Neuronal stem cell (in vitro differentiated cells): ENCODE results near the gene PTGIS.

Source experiments
- DNase-seq: peaks from one replicate; pipeline ENCODE4 v3.0.0-alpha.2; 2013; ENCODE audit warnings: low spot score
- H2AFZ ChIP-seq: one replicate; pipeline ENCODE4 v1.6.1; 2013; ENCODE audit warnings: mild to moderate bottlenecking, low read length, inconsistent platforms
- H2AK5ac ChIP-seq: 2 replicates; pipeline ENCODE4 v1.6.1; 2013; ENCODE audit warnings: low read depth, mild to moderate bottlenecking, inconsistent platforms, low read length, moderate library complexity, mixed read lengths
- H2BK120ac ChIP-seq: 2 replicates; pipeline ENCODE4 v1.6.1; 2013; ENCODE audit warnings: low read depth, mild to moderate bottlenecking, inconsistent platforms, low read length, moderate library complexity, mixed read lengths
- H2BK12ac ChIP-seq: one replicate; pipeline ENCODE4 v1.6.1; 2013; ENCODE audit warnings: low read length, inconsistent platforms
- H2BK15ac ChIP-seq: 2 replicates; pipeline ENCODE4 v1.6.1; 2013; ENCODE audit warnings: mild to moderate bottlenecking, low read length, inconsistent platforms, mixed read lengths
- H2BK5ac ChIP-seq: one replicate; pipeline ENCODE4 v1.6.1; 2013; ENCODE audit warnings: inconsistent platforms, mild to moderate bottlenecking, low read length, moderate library complexity
- H3K14ac ChIP-seq: one replicate; pipeline ENCODE4 v1.6.1; 2013; ENCODE audit warnings: low read length, inconsistent platforms
- H3K18ac ChIP-seq: 2 replicates; pipeline ENCODE4 v1.6.1; 2013; ENCODE audit warnings: low read length, inconsistent platforms
- H3K23ac ChIP-seq: 2 replicates; pipeline ENCODE4 v1.6.1; 2013; ENCODE audit warnings: low read depth, mild to moderate bottlenecking, mixed read lengths, low read length, inconsistent platforms; ENCODE audit not compliant: poor library complexity
- H3K27ac ChIP-seq: replicated peaks from 3 replicates; pipeline ENCODE4 v1.5.1; 2013; ENCODE audit warnings: low read length, inconsistent platforms
- H3K27me3 ChIP-seq, 3 experiments: 2 replicates each; pipeline ENCODE4 v1.6.1; 2013; ENCODE audit warnings: low read length in 3 of 3, mild to moderate bottlenecking in 2 of 3, inconsistent platforms in 1 of 3, low read depth in 1 of 3, mixed read lengths in 1 of 3, moderate library complexity in 1 of 3; ENCODE audit not compliant: control insufficient read depth in 3 of 3, insufficient read depth in 3 of 3
- H3K36me3 ChIP-seq, 2 donors: replicated peaks in 1 of 2; 2 replicates each; pipeline ENCODE4 v1.6.1; 2013; ENCODE audit warnings: low read length in 2 of 2; ENCODE audit not compliant: control insufficient read depth in 2 of 2, insufficient read depth in 2 of 2
- H3K4ac ChIP-seq: 2 replicates; pipeline ENCODE4 v1.6.1; 2013; ENCODE audit warnings: inconsistent platforms, mild to moderate bottlenecking, low read length, moderate library complexity
- H3K4me1 ChIP-seq, 2 donors: 1 replicate in 1 of 2; 2 replicates in 1 of 2; pipeline ENCODE4 v1.6.1; 2013; ENCODE audit warnings: low read length in 2 of 2, low read depth in 1 of 2; ENCODE audit not compliant: control insufficient read depth in 2 of 2, insufficient read depth in 1 of 2
- H3K4me2 ChIP-seq: one replicate; pipeline ENCODE4 v1.6.1; 2013; ENCODE audit warnings: mild to moderate bottlenecking, low read length, inconsistent platforms; ENCODE audit not compliant: insufficient read depth, poor library complexity, severe bottlenecking
- H3K4me3 ChIP-seq, 2 donors: 2 replicates each; pipeline ENCODE4 v1.5.1; 2013; ENCODE audit warnings: low read length in 2 of 2, mild to moderate bottlenecking in 2 of 2, inconsistent platforms in 1 of 2, moderate library complexity in 1 of 2
- H3K79me1 ChIP-seq: one replicate; pipeline ENCODE4 v1.6.1; 2013; ENCODE audit warnings: low read depth, mild to moderate bottlenecking, inconsistent platforms, low read length, moderate library complexity
- H3K9ac ChIP-seq: one replicate; pipeline ENCODE4 v1.6.1; 2013; ENCODE audit warnings: mild to moderate bottlenecking, low read depth, low read length, inconsistent platforms; ENCODE audit not compliant: poor library complexity
- H3K9me3 ChIP-seq, 2 donors: replicated peaks in 1 of 2; 2 replicates each; pipeline versions ENCODE3 to v1.6.1; 2013; ENCODE audit warnings: low read length in 2 of 2, mild to moderate bottlenecking in 2 of 2, inconsistent platforms in 1 of 2, low read depth in 1 of 2, mixed read lengths in 1 of 2, moderate library complexity in 1 of 2; ENCODE audit not compliant: control insufficient read depth in 2 of 2, insufficient read depth in 1 of 2
- H4K8ac ChIP-seq: one replicate; pipeline ENCODE4 v1.6.1; 2013; ENCODE audit warnings: low read depth, mild to moderate bottlenecking, inconsistent platforms, low read length, moderate library complexity
- H4K91ac ChIP-seq: one replicate; pipeline ENCODE4 v1.6.1; 2013; ENCODE audit warnings: low read length, low read depth, mild to moderate bottlenecking, inconsistent platforms; ENCODE audit not compliant: poor library complexity
- WGBS, 2 donors: extraction: QIAGEN DNeasy Blood & Tissue Kit; methylation state at CpG; one replicate each; pipeline ENCODE4 v1.1.7; 2013; ENCODE audit warnings: missing lambda C conversion rate in 2 of 2, mixed read lengths in 1 of 2; ENCODE audit not compliant: insufficient read length in 2 of 2, insufficient replicate concordance in 1 of 2; ENCODE audit errors: extremely low coverage in 2 of 2; 5-methylcytosine and 5-hydroxymethylcytosine counted together

The PTGIS gene

DNA sequence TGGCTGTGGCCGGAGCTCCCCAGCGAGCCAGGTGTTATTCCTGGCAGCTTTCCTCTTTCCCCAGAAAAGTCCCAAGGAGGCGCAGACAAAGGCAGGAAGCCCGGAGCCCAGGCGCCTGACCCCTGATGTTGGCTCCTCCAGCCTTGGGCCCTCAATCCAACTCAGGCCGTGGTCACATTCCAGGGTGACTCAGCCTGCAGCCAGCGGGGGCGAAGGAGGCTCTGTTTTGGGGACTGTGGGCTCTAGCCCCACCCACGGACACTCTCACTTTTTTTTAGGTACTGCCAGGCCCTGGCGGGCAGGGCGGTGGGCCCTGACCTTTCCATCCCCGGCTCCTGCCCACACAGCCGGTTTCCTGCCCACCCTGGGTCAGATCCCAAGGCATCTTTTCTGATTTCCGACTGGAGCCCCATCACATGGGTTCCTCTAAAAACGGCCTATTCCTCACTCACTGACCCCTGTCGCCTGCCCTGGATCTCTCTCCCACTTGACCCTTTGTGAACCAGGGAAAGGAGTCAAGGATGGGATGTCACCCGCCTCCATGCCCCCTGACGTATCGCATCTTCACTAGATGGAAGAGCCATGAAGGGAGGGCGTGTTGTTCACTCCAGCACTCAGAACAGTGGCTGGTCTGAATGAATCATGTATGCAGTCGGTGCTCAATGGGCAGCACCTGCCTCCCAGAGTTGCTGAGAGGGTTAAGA lies 5.5 kb downstream of the PTGIS start:
- H3K9ac ChIP-seq: no peak overlapping the region
- H2BK15ac ChIP-seq: no peak overlapping the region
- H3K23ac ChIP-seq: no peak overlapping the region
- H3K4me2 ChIP-seq: peak overlapping the region; percentile 23
- peaks cover 5 to 8% of the 10 kb centered on the region in 2 donors for H3K4me1 ChIP-seq
- no peak overlapping the region for H2AFZ ChIP-seq
- no peak for DNase-seq
- H2BK120ac ChIP-seq: no peak overlapping the region
- H4K91ac ChIP-seq: no peak overlapping the region
- no peak overlapping the region for H3K14ac ChIP-seq
- H2BK12ac ChIP-seq: no peak overlapping the region
- H4K8ac ChIP-seq: no peak overlapping the region
- no peak overlapping the region for H3K4ac ChIP-seq
- peak overlapping the region; percentile 39 for H3K18ac ChIP-seq
- peaks cover 2% of the 10 kb centered on the region for H3K79me1 ChIP-seq
- H3K27me3 ChIP-seq: peaks cover 0 to 20% (median 0%) of the 10 kb centered on the region in 3 experiments
- H3K27ac ChIP-seq: peak overlapping the region; percentile 44
- no peak overlapping the region for H2BK5ac ChIP-seq
- WGBS, 2 donors: no CpG with 5 or more reads among the region's 21 CpGs
- H3K9me3 ChIP-seq: no peaks in the 10 kb centered on the region
- H3K36me3 ChIP-seq: peaks cover 0 to 3% of the 10 kb centered on the region in 2 donors
- H2AK5ac ChIP-seq: peak overlapping the region; percentile 16
- no peak overlapping the region for H3K4me3 ChIP-seq

DNA sequence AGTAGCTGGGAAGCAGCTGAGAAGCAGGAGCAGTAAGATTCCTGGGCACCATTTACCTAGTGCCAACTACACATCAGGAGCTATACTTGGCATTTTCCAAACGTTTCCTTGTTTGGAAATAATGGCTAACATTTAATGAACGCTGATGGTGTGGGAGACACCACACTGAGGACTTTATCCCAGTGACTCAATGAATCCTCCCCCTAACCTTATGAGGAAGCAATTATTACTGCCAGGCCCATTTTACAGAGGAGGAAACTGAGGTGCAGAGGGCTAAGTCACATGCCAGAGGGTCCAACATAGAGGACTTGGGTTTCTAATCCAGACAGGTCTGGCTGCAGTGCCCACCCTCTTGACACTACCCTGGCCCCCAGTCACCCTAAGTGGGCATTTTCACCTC lies 6.1 kb downstream of the PTGIS start:
- Histone ChIP-seq H3K27me3 (peaks cover 0 to 14% (median 0%) of the 10 kb centered on the region in 3 experiments), H3K18ac (no peak overlapping the region), H3K14ac (no peak overlapping the region), H2BK15ac (no peak overlapping the region), H3K79me1 (no peaks in the 10 kb centered on the region), H3K4me1 (peaks cover 0 to 8% of the 10 kb centered on the region in 2 donors), H3K4me3 (no peak overlapping the region), H3K36me3 (peaks cover 0 to 3% of the 10 kb centered on the region in 2 donors), H3K23ac (no peak overlapping the region), H3K4ac (no peak overlapping the region), H2BK12ac (no peak overlapping the region), H3K4me2 (no peak overlapping the region), H2BK120ac (no peak overlapping the region), H4K91ac (no peak overlapping the region), H2AK5ac (no peak overlapping the region), H4K8ac (no peak overlapping the region), H2AFZ (no peak overlapping the region), H2BK5ac (no peak overlapping the region), H3K9ac (no peak overlapping the region), H3K9me3 (no peaks in the 10 kb centered on the region), H3K27ac (peak overlapping the region; percentile 44)
- no peak for DNase-seq
- no CpG with 5 or more reads among the region's 2 CpGs for WGBS, 2 donors

DNA sequence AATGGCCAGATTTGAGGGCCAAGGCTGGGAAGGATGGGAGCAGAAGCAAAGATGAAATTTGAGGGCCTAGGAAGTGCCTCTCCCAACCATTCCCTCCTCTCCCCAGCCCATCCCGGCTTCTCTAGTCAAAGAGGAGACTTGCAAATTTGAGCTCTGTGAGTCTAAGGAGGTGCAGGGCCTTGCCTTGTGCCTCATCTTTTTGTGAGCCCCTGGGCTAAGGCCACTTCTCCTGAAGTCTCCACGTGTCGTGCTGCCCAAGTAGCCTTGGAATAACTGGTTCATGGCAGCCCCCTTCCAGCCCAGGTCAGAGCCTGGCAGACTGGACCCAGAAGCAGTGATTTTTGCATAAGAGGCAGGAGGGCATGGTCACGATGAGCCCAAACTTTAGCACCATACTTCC lies 6.7 kb downstream of the PTGIS start:
- Histone ChIP-seq H2AFZ (no peak overlapping the region), H2BK12ac (no peak overlapping the region), H4K8ac (no peak overlapping the region), H3K4me2 (no peak overlapping the region), H3K14ac (no peak overlapping the region), H3K18ac (no peak overlapping the region), H2BK120ac (no peak overlapping the region), H3K79me1 (no peaks in the 10 kb centered on the region), H3K36me3 (peaks cover 0 to 3% of the 10 kb centered on the region in 2 donors), H3K27me3 (peaks cover 0 to 8% (median 0%) of the 10 kb centered on the region in 3 experiments), H2AK5ac (no peak overlapping the region), H3K4me1 (peaks cover 0 to 8% of the 10 kb centered on the region in 2 donors), H3K4ac (no peak overlapping the region), H2BK15ac (no peak overlapping the region), H3K9ac (no peak overlapping the region), H3K23ac (no peak overlapping the region), H2BK5ac (no peak overlapping the region), H3K9me3 (no peaks in the 10 kb centered on the region), H3K27ac (no peak overlapping the region), H3K4me3 (peak overlapping the region in 1 of 2 donors; percentile 32), H4K91ac (no peak overlapping the region)
- DNase-seq: no peak
- WGBS, 2 donors: no CpG with 5 or more reads among the region's 4 CpGs

GRCh38 chr20:49560646-49561045 lies 7.3 kb downstream of the PTGIS start:
- Histone ChIP-seq H3K36me3 (peaks cover 0 to 3% of the 10 kb centered on the region in 2 donors), H3K9me3 (peaks cover 0 to 1% of the 10 kb centered on the region in 2 donors), H3K4me1 (peaks cover 0 to 8% of the 10 kb centered on the region in 2 donors), H3K4ac (no peak overlapping the region), H3K4me3 (no peak overlapping the region), H2AFZ (no peak overlapping the region), H2BK15ac (no peak overlapping the region), H4K8ac (no peak overlapping the region), H3K9ac (no peak overlapping the region), H2AK5ac (no peak overlapping the region), H3K27ac (no peak overlapping the region), H3K79me1 (no peaks in the 10 kb centered on the region), H2BK5ac (no peak overlapping the region), H4K91ac (no peak overlapping the region), H2BK12ac (no peak overlapping the region), H3K14ac (no peak overlapping the region), H3K23ac (no peak overlapping the region), H3K27me3 (peaks cover 0 to 6% (median 0%) of the 10 kb centered on the region in 3 experiments), H3K4me2 (no peak overlapping the region), H3K18ac (no peak overlapping the region), H2BK120ac (no peak overlapping the region)
- no peak for DNase-seq
- no CpG with 5 or more reads among the region's 11 CpGs for WGBS, 2 donors
